SKM-1 (cell line): ENCODE results near the gene TBKBP1.
"Not testable (repeated sequence)": the region's sequence is repeated elsewhere in the genome, so short reads cannot be mapped to it uniquely, and the experiment has no call there.

Experiments used
- DNase-seq: peaks from one replicate; lab custom pipeline; 2025; ENCODE audit not compliant: unreplicated experiment; lab: John Stamatoyannopoulos, UW

The TBKBP1 gene

GRCh38 chr17:47678196-47678595 is 15.8 kb upstream of the TBKBP1 start:
- no peak for DNase-seq

- no peak for DNase-seq
These were observed 11.8 kb upstream of the TBKBP1 start for GRCh38 chr17:47682138-47682537.

- DNase-seq = not testable (repeated sequence)
These were observed 11.2 kb upstream of the TBKBP1 start for GRCh38 chr17:47682727-47683126.

GRCh38 chr17:47684025-47684424 is 9.9 kb upstream of the TBKBP1 start:
- DNase-seq = no peak

- no peak for DNase-seq
These were observed 9.3 kb upstream of the TBKBP1 start for GRCh38 chr17:47684535-47685193.

DNA sequence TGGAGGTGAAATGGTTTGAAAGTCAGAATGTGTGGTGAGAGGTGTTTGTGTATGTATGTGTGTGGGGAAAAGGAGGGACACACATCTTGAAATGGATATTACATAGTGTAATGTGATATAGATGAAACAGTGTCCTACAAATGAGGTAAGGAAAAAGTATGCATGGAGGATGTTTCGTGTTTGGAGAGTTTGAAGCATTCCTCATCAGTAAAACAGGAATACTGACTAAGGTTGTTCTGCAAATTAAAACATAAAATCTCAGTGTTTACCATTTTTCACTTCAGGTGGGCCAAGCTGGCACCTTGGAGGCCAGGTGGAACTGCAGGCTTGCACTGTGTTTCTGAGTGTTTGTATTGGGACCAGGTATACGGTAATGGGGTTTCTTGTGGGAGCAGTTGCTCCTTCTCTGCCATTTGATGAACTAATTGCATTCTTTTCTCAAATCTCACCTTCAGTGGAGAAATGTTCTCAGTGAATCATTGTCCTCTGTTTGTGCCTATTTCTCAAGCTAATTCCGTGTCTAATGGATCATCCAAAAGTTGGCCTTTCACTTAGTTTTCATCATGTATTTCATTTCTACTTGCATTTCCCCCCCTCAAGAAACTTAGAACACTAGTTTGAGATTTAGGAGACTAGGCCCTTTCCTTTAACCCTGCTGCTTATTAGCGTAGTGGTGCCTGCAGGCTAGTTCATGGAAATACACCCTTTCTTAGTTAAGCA is 8.2 kb upstream of the TBKBP1 start:
- no peak for DNase-seq

GRCh38 chr17:47686276-47686635 is 7.7 kb upstream of the TBKBP1 start:
- DNase-seq = no peak

GRCh38 chr17:47686664-47687327 is 7.2 kb upstream of the TBKBP1 start:
- no peak for DNase-seq

- no peak for DNase-seq
These were observed 6.7 kb upstream of the TBKBP1 start for GRCh38 chr17:47687328-47687690.

DNA sequence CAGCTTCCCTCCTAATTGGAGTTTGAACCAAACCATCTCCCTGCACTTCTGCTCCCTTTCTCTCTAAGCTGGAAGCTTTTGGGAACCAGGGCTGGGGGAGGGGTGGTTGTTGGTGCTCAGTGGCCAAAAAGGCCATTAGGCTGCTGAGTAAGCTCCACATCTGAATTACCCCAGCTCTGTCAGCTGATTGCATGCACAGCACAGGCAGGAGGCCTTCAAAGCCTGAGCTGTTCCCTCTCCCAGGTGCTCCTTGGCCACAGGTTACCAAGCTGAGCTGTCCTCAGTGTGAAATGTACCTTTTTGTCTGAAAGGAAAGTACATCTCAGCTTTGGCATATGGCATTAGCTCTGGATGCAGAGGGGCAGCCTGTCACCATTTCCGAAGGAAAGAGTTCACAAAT is 6.2 kb upstream of the TBKBP1 start:
- DNase-seq = no peak

- DNase-seq = no peak
These were observed 3.8 kb upstream of the TBKBP1 start for GRCh38 chr17:47690121-47690520.

- DNase-seq = no peak
These were observed 1.6 kb upstream of the TBKBP1 start for GRCh38 chr17:47692137-47692894.

DNA sequence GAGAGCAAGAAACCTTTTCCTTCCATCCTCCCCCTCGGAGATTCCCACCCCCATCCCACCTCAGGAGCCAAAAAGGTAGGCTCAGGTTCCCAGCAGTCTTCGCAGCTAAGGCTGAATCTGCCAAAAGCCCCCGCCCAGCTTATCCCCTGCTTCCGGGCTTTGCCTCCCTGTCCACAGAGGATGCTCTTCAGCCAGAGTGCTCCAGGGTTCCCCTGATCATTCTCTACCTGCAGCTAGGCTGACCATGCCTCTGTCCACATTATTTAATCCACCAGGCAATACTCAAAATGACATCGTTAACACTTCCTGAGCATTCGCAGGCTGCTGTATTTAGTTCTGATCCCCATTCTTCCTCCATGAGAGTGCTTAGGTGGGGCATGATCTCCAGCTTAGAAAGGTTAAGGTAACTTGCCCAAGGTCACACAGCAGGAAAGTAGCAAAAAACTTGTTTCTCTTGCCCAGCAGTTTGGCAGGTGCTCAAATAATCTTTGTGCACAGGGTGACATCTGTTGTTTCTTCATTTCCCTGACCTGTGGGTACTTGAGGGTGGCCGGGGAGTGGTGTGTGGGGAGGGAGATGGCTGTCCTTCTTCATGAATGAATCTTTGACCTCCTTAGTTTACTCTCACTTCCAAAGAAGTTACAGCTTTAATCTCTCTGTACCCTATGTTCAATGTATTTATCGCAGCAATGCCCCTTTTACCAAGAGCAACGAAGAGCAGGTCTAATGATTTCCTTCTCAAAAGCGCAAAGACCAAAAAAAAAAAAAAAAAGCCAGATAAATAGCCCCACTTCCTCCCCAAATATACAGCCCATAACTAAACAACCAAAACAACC is 848 bp upstream of the TBKBP1 start:
- no peak for DNase-seq

GRCh38 chr17:47694581-47695428 is 844 bp downstream of the TBKBP1 start:
- peak; percentile 56 for DNase-seq

GRCh38 chr17:47695429-47696376 is 1.7 kb downstream of the TBKBP1 start:
- peak; percentile 83 for DNase-seq

DNA sequence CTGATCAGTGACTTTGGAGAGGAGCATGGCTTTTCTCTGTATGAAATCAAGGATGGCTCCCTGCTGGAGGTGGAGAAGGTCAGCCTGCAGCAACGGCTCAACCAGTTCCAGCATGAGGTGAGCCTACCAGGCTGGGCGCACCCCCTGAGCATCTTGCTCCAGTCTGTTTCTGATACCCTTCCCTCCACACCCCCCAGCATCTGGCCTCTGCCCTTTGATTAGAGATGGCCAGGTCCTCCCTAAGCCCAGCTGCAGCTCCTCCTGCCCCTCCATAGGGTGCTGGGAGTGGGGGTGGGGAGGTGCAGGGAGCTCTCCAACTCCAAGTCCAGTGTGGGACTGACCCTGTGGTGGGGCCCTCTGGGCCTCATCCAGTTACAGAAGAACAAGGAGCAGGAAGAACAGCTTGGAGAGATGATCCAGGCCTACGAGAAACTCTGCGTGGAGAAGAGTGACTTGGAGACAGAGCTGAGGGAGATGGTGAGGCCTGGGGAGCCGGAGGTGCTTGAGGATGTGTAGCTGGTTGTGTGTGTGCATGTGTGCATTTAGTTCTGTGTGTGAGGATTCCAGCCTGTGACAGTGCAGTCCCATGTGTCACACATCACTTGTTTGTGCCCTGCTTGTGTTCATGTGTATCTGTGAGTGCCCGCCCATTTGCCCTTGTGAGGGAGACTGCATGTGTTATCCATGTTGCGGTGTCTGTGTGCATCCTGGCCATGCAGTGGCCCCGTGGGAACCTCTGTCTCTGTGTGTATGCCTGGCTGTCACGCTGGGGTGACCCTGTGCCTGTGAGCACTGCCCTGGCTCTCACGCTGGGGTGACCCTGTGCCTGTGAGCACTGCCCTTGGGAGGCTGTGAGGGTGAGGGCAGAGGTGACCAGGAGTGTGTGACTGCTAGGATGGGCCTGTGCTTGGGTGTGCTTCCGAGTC is 3.0 kb downstream of the TBKBP1 start:
- no peak for DNase-seq

DNA sequence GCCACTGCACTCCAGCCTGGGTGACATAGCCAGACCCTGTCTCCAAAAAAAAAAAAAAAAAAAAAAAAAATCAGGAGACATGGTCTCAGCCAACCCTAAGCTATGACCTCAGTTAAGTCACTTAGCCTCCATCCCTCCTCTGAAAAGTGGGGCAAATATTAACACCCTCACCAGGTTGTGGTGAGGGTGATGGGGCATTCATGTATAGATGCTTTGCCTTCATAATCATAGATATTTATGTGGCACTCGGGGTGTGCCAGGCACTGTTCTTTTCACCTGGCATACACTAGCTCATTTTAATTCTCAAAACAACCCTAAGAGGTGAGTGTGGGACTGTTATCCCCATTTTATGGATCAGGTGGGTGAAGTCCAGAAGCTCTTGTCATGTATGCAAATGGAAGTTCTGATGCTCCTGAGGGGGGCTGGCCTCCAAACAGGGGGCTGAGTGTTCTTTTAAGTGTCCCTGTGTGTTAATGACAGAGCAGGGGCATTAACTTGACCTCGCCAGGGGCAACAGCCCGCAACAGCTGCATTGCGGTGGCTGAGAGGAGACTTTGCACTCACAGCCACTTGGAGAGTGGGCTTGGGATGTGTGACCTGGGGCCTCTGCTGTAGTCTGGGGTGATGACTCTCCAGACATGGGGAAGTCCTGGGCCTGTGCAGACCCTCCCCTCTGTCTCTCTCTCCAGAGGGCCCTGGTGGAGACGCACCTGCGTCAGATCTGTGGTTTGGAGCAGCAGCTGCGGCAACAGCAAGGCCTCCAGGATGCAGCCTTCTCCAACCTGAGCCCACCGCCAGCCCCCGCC is 4.1 kb downstream of the TBKBP1 start:
- no peak for DNase-seq
